HCT116 (cell line): ENCODE measurements around the gene SKI. TPM values are rescaled to one million over a fixed set of nuclear protein-coding genes. Genes with fewer than 3 reads are reported as not detected.

ENCODE experiments used
- ATAC-seq: fragments of 200-7000 bp; cut with Tn5 transposase; 2 replicates; pipeline ENCODE4 v1.9.1; 2020; ENCODE audit warnings: mild to moderate bottlenecking, moderate library complexity
- BruUV-seq: library from RNA; stranded (reverse); fragments of 400-500 nt; replicated peaks from 2 replicates; lab custom pipeline; 2021; lab: Mats Ljungman, UMichigan
- CTCF ChIA-PET: fragments of 300-600 bp; sonication (Branson Sonifier 250); formaldehyde crosslinking; loops from one replicate; lab custom pipeline; 2021; ENCODE audit warnings: antibody characterized with exemption; lab: Charles Lee
- POLR2A ChIA-PET: fragments of 300-600, 350-600 bp; sonication (Branson Sonifier 250); formaldehyde crosslinking; loops from one replicate; lab custom pipeline; 2021; ENCODE audit warnings: antibody characterized with exemption; lab: Charles Lee
- RAD21 ChIA-PET, 2 experiments: fragments of 300-600 bp; sonication (Branson Sonifier 250); formaldehyde crosslinking; loops; one replicate each; lab custom pipeline; 2023; ENCODE audit warnings: low total read pairs in 2 of 2; ENCODE audit not compliant: uncharacterized antibody in 2 of 2, unreplicated experiment in 2 of 2, low non-redundant PET in 1 of 2; lab: Charles Lee
- DNase-seq: peaks from one replicate; pipeline ENCODE4 v3.0.0-alpha.2; 2010; ENCODE audit warnings: low read depth, low spot score
- H2AFZ ChIP-seq: fragments of 200-600 bp; shearing (Covaris generic), sonication (generic); 2 replicates; pipeline ENCODE4 v1.6.1; 2017; ENCODE audit warnings: low read depth, mixed run types, mixed read lengths, antibody characterized with exemption, low read length; ENCODE audit not compliant: poor library complexity, severe bottlenecking
- H3K27ac ChIP-seq: 2 replicates; pipeline ENCODE4 v1.5.1; 2012; ENCODE audit warnings: low read depth, low read length
- H3K27me3 ChIP-seq: fragments of 200-600 bp; sonication (generic); 2 replicates; pipeline ENCODE4 v1.6.1; 2016; ENCODE audit warnings: mixed run types, low read length, mixed read lengths; ENCODE audit not compliant: insufficient read depth
- H3K36me3 ChIP-seq, 2 experiments: fragments of 200-500 bp in 1 of 2; fragments of 200-600 bp in 1 of 2; sonication (Bioruptor generic) in 1 of 2; sonication (generic) in 1 of 2; 2 replicates each; pipeline versions ENCODE4 v1.5.1 to v1.6.1; 2014 to 2016; ENCODE audit warnings: low read length in 2 of 2, inconsistent platforms in 1 of 2, mixed read lengths in 1 of 2, mixed run types in 1 of 2; ENCODE audit not compliant: insufficient read depth in 2 of 2, control insufficient read depth in 1 of 2
- H3K4me1 ChIP-seq, 2 experiments: fragments of 200-600 bp in 1 of 2; sonication (generic) in 1 of 2; 2 replicates each; pipeline versions ENCODE4 v1.5.1 to v1.6.1; 2012 to 2017; ENCODE audit warnings: low read length in 2 of 2, inconsistent platforms in 1 of 2, mild to moderate bottlenecking in 1 of 2, mixed read lengths in 1 of 2, mixed run types in 1 of 2, moderate library complexity in 1 of 2; ENCODE audit not compliant: insufficient read depth in 2 of 2, control insufficient read depth in 1 of 2
- H3K4me2 ChIP-seq: fragments of 200-600 bp; sonication (generic); 2 replicates; pipeline ENCODE4 v1.6.1; 2017; ENCODE audit warnings: mixed run types, low read length, mixed read lengths
- H3K4me3 ChIP-seq, 2 experiments: fragments of 200-600 bp in 1 of 2; sonication (generic) in 1 of 2; replicated peaks in 1 of 2; 2 replicates each; pipeline ENCODE4 v1.5.1; 2011 to 2016; ENCODE audit warnings: low read length in 2 of 2, control low read depth in 1 of 2, low read depth in 1 of 2, mild to moderate bottlenecking in 1 of 2, mixed read lengths in 1 of 2, mixed run types in 1 of 2
- H3K79me2 ChIP-seq: fragments of 200-600 bp; sonication (generic); 2 replicates; pipeline ENCODE4 v1.6.1; 2017; ENCODE audit warnings: mild to moderate bottlenecking, mixed run types, low read length, moderate library complexity, mixed read lengths; ENCODE audit not compliant: insufficient read depth
- H3K9ac ChIP-seq: fragments of 200-600 bp; sonication (generic); 2 replicates; pipeline ENCODE4 v1.6.1; 2016; ENCODE audit warnings: low read length, mixed read lengths
- H3K9me2 ChIP-seq: fragments of 200-600 bp; sonication (generic), shearing (Covaris generic); 2 replicates; pipeline ENCODE4 v1.6.1; 2017; ENCODE audit warnings: mixed run types, mild to moderate bottlenecking, moderate library complexity; ENCODE audit not compliant: insufficient read depth
- H3K9me3 ChIP-seq, 2 experiments: fragments of 200-500 bp in 1 of 2; fragments of 200-600 bp in 1 of 2; sonication (Bioruptor generic) in 1 of 2; sonication (generic) in 1 of 2; 2 replicates each; pipeline ENCODE4 v1.6.1; 2014 to 2017; ENCODE audit warnings: low read length in 2 of 2, mixed read lengths in 2 of 2, inconsistent platforms in 1 of 2, low read depth in 1 of 2, mild to moderate bottlenecking in 1 of 2, mixed run types in 1 of 2, moderate library complexity in 1 of 2; ENCODE audit not compliant: control insufficient read depth in 1 of 2, insufficient read depth in 1 of 2
- H4K20me1 ChIP-seq: fragments of 200-600 bp; sonication (generic), shearing (Covaris generic); 2 replicates; pipeline ENCODE4 v1.6.1; 2017; ENCODE audit warnings: mixed run types, mild to moderate bottlenecking, moderate library complexity; ENCODE audit not compliant: insufficient read depth
- CBX3 ChIP-seq: IDR thresholded peaks from 2 replicates; pipeline ENCODE4 v1.6.1; 2012; ENCODE audit warnings: low read depth
- EGR1 ChIP-seq: IDR thresholded peaks from 2 replicates; pipeline ENCODE4 v1.6.1; 2012; ENCODE audit warnings: low read depth
- ELF1 ChIP-seq: IDR thresholded peaks from 2 replicates; pipeline ENCODE4 v1.6.1; 2012; ENCODE audit warnings: low read depth, borderline replicate concordance
- EZH2 ChIP-seq: fragments of 200-600 bp; sonication (generic); IDR thresholded peaks from 2 replicates; pipeline ENCODE4 v1.6.1; 2017; ENCODE audit warnings: antibody characterized with exemption, mixed run types
- JUND ChIP-seq: IDR thresholded peaks from 2 replicates; pipeline ENCODE4 v1.6.1; 2012
- MAX ChIP-seq: IDR thresholded peaks from 2 replicates; pipeline ENCODE4 v1.6.1; 2012
- POLR2A ChIP-seq: IDR thresholded peaks from 2 replicates; pipeline ENCODE4 v1.7.0; 2011; ENCODE audit warnings: borderline replicate concordance; ENCODE audit not compliant: insufficient read depth, insufficient read length; ENCODE audit errors: extremely low read depth
- RAD21 ChIP-seq: IDR thresholded peaks from 2 replicates; pipeline ENCODE4 v1.6.1; 2012; ENCODE audit warnings: low read depth, mild to moderate bottlenecking
- SIN3A ChIP-seq: IDR thresholded peaks from 2 replicates; pipeline ENCODE4 v1.6.1; 2012; ENCODE audit warnings: low read depth
- SRF ChIP-seq: IDR thresholded peaks from 2 replicates; pipeline ENCODE4 v1.6.1; 2012; ENCODE audit warnings: low read depth
- TCF7L2 ChIP-seq: IDR thresholded peaks from 2 replicates; pipeline ENCODE4 v1.7.0; 2011; ENCODE audit warnings: borderline replicate concordance, inconsistent platforms; ENCODE audit not compliant: insufficient read depth, insufficient read length; ENCODE audit errors: extremely low read depth
- ZBTB33 ChIP-seq: IDR thresholded peaks from 2 replicates; pipeline ENCODE4 v1.6.1; 2011; ENCODE audit warnings: mild to moderate bottlenecking, low read length, moderate library complexity; ENCODE audit not compliant: insufficient replicate concordance; ENCODE audit errors: extremely low read depth
- intact Hi-C: fragments of 100-400 bp; cut with micrococcal nuclease; formaldehyde crosslinking; loops from 2 replicates; pipeline ENCODE4 v1.10.0; 2022
- total RNA-seq: library from RNA; stranded (reverse); gene quantifications from one replicate; pipeline ENCODE4 v1.2.1, GENCODE V29; 2021; ENCODE audit not compliant: unreplicated experiment
- TF ChIP-seq, protein P1 (sequence below): IDR thresholded peaks from 2 replicates; pipeline ENCODE4 v1.6.1; 2012; ENCODE audit warnings: low read depth

The SKI gene
- total RNA-seq, 1 experiment from 2014 or later = 56.2 TPM

- Histone ChIP-seq H3K9ac (no peak overlapping the region), H3K27ac (no peak overlapping the region), H2AFZ (no peak overlapping the region), H3K27me3 (no peaks in the 10 kb centered on the region), H3K4me2 (no peak overlapping the region), H4K20me1 (no peaks in the 10 kb centered on the region), H3K4me1 (no peaks in the 10 kb centered on the region), H3K9me3 (no peaks in the 10 kb centered on the region), H3K4me3 (no peak overlapping the region), H3K36me3 (no peaks in the 10 kb centered on the region), H3K79me2 (no peaks in the 10 kb centered on the region), H3K9me2 (no peaks in the 10 kb centered on the region)
- POLR2A ChIA-PET = no interaction called here
- RAD21 ChIA-PET = no interaction called here
- CTCF ChIA-PET = no interaction called here
- intact Hi-C loops = no loop called here
- BruUV-seq = no TSS peak
- ATAC-seq = no peak
- DNase-seq = no peak
- no peak for TF ChIP-seq JUND
- TF ChIP-seq MAX = no peak
- TF ChIP-seq EGR1 = no peak
- TF ChIP-seq EZH2 = no peak
- TF ChIP-seq SRF = no peak
- no peak for TF ChIP-seq CBX3
- no peak for TF ChIP-seq RAD21
- TF ChIP-seq, protein P1, sequence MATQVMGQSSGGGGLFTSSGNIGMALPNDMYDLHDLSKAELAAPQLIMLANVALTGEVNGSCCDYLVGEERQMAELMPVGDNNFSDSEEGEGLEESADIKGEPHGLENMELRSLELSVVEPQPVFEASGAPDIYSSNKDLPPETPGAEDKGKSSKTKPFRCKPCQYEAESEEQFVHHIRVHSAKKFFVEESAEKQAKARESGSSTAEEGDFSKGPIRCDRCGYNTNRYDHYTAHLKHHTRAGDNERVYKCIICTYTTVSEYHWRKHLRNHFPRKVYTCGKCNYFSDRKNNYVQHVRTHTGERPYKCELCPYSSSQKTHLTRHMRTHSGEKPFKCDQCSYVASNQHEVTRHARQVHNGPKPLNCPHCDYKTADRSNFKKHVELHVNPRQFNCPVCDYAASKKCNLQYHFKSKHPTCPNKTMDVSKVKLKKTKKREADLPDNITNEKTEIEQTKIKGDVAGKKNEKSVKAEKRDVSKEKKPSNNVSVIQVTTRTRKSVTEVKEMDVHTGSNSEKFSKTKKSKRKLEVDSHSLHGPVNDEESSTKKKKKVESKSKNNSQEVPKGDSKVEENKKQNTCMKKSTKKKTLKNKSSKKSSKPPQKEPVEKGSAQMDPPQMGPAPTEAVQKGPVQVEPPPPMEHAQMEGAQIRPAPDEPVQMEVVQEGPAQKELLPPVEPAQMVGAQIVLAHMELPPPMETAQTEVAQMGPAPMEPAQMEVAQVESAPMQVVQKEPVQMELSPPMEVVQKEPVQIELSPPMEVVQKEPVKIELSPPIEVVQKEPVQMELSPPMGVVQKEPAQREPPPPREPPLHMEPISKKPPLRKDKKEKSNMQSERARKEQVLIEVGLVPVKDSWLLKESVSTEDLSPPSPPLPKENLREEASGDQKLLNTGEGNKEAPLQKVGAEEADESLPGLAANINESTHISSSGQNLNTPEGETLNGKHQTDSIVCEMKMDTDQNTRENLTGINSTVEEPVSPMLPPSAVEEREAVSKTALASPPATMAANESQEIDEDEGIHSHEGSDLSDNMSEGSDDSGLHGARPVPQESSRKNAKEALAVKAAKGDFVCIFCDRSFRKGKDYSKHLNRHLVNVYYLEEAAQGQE = no peak
- TF ChIP-seq POLR2A = no peak
- no peak for TF ChIP-seq ELF1
- TF ChIP-seq ZBTB33 = no peak
- no peak for TF ChIP-seq TCF7L2
- no peak for TF ChIP-seq SIN3A
- TF ChIP-seq, all 23 proteins: peak for 0
Observed at GRCh38 chr1:2339206-2340085, 111.3 kb downstream of the SKI start.
